GM06990 (cell line): ENCODE measurements around the gene PAXX.

ENCODE experiments used
- DNase-seq: peaks from one replicate; pipeline ENCODE4 v3.0.0-alpha.2; 2011; ENCODE audit not compliant: insufficient read length; ENCODE audit errors: extremely low read depth
- H3K27me3 ChIP-seq: replicated peaks from 2 replicates; pipeline ENCODE4 v1.6.0; 2011; ENCODE audit warnings: low read length; ENCODE audit not compliant: control insufficient read depth, insufficient read depth
- H3K36me3 ChIP-seq: 2 replicates; pipeline ENCODE4 v1.5.1; 2011; ENCODE audit warnings: low read length; ENCODE audit not compliant: control insufficient read depth, insufficient read depth
- H3K4me3 ChIP-seq: replicated peaks from 2 replicates; pipeline ENCODE4 v1.5.1; 2011; ENCODE audit warnings: low read depth, mild to moderate bottlenecking, control low read depth, low read length
- CTCF ChIP-seq: IDR thresholded peaks from 2 replicates; pipeline ENCODE4 v1.5.1; 2011; ENCODE audit warnings: low read length, control low read depth, mild to moderate bottlenecking, inconsistent platforms; ENCODE audit not compliant: insufficient read depth, poor library complexity, severe bottlenecking

PAXX gene

GRCh38 chr9:137012694-137013570, 20.7 kb downstream of the PAXX start:
- H3K4me3 ChIP-seq, result no peak overlapping the region
- no peaks in the 10 kb centered on the region for H3K36me3 ChIP-seq
- no peak for TF ChIP-seq CTCF
- no peaks in the 10 kb centered on the region for H3K27me3 ChIP-seq
- DNase-seq, result no peak

GRCh38 chr9:137013571-137013940, 21.3 kb downstream of the PAXX start:
- H3K36me3 ChIP-seq, result no peaks in the 10 kb centered on the region
- no peak for DNase-seq

GRCh38 chr9:137014166-137014565, 21.9 kb downstream of the PAXX start:
- TF ChIP-seq CTCF, result no peak
- Histone ChIP-seq H3K4me3 (no peak overlapping the region), H3K27me3 (no peaks in the 10 kb centered on the region), H3K36me3 (no peaks in the 10 kb centered on the region)
- no peak for DNase-seq

More at GRCh38 chr9:137013571-137013940, 21.3 kb downstream of the PAXX start:
- TF ChIP-seq CTCF, result no peak
- no peaks in the 10 kb centered on the region for H3K27me3 ChIP-seq
- H3K4me3 ChIP-seq, result no peak overlapping the region

- no peak for DNase-seq
- Histone ChIP-seq H3K36me3 (no peaks in the 10 kb centered on the region), H3K27me3 (no peaks in the 10 kb centered on the region), H3K4me3 (no peak overlapping the region)
- TF ChIP-seq CTCF, result no peak
Measured at GRCh38 chr9:137014776-137015539, 22.7 kb downstream of the PAXX start.

GRCh38 chr9:137015540-137015930, 23.3 kb downstream of the PAXX start:
- Histone ChIP-seq H3K4me3 (no peak overlapping the region), H3K27me3 (no peaks in the 10 kb centered on the region), H3K36me3 (no peaks in the 10 kb centered on the region)
- no peak for TF ChIP-seq CTCF
- DNase-seq, result no peak
